HG02970 (cell line): Measurements from ENCODE around the gene SFXN2.
"Not testable (repeated sequence)": the region's sequence is repeated elsewhere in the genome, so short reads cannot be mapped to it uniquely, and the experiment has no call there.

Experiments used
- ATAC-seq: cut with Tn5 transposase; IDR thresholded peaks from one replicate; pipeline ENCODE4 v1.9.1; 2021; ENCODE audit warnings: mild to moderate bottlenecking, moderate library complexity, moderate number of reproducible peaks; ENCODE audit not compliant: unreplicated experiment, low FRiP score

Gene SFXN2

GRCh38 chr10:102744374-102745051 lies 30.1 kb downstream of the SFXN2 start:
- no peak for ATAC-seq

- no peak for ATAC-seq
Observed at GRCh38 chr10:102745157-102745556, 30.7 kb downstream of the SFXN2 start.

DNA sequence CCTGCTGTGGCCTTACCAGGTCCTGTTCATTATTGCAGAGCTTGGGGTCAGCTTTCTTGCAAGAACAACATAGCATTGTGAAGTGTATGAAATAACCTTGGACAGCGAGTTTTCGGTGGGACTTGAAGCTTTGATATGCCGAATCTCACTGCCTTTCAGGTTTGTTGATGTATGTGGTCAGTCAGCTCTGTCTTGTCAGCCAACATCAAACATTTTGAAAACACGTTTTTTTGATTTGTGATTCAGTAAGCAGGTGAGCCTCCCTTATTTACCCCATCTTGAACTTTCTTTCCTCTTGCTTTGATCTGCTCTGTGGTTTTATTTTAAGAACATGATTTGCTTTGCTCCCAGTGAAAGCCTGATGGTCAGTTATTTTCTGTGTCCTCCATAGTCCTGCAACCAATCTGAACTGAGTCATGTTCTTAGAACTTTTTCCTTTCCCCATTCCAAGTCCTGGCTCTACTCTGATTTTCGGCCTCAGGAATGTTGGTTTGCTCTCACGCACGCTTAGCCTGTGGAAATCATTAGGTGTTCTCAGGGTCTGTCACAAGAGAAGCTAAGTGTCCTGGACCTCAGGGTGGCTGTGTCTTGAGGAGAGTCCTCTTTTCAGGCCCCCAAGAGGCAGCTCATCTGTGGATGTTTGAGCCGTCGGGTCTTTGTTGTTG lies 38.0 kb downstream of the SFXN2 start:
- ATAC-seq = no peak

DNA sequence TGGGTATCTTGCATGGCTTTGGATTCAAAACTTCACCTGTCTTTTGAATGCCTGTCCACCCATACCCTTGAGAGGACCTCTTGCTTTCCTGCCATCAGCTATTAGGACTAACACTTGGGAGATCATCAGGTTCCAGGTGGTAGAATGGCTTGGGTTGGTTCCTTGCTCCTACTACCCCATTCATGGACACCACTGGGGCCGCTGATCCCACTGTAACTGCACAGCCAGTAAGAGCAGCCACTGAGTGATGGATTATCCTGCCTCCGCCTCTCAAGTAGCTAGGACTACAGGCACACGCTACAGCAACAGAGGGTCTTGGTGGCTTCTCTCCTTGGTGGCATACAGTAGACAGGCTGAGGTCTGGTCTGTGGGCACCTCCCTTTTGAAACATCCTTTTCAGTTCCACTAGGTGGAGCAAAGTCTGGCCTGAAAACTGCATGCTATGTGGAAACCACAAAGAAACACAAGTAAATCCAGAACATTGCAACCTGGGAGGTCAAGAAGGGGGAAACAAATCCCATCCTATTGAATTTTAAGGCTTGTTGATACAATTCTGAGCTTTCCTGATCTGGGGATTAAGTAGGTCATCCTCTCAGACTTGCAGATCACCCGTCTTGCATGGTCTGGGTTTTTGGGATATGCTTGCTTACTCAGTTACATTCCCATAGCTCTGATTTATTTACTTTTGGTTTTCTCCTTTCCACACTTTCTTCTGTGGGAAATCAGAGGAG lies 38.7 kb downstream of the SFXN2 start:
- ATAC-seq = no peak

- ATAC-seq = no peak
Observed at GRCh38 chr10:102753718-102754117, 39.3 kb downstream of the SFXN2 start.

DNA sequence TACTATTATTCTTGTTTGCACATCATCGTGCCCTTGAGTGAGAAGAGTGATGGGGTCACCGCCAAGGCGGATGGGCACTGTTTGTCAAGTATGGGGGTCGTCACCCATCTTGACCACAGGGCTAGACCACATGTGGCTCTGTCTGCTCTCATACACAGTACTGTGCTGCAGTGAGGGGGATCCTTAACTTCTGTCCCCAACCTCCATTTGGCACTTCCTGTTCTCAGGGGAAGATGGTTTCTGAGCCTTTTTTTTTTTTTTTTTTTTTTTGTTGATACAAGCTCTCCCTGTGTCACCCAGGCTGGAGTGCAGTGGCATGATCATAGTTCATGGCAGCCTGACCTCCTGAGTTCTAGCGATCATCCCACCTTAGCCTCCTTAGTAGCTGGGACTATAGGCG lies 42.9 kb downstream of the SFXN2 start:
- ATAC-seq = no peak

- no peak for ATAC-seq
Observed at GRCh38 chr10:102758240-102758932, 44.0 kb downstream of the SFXN2 start.

DNA sequence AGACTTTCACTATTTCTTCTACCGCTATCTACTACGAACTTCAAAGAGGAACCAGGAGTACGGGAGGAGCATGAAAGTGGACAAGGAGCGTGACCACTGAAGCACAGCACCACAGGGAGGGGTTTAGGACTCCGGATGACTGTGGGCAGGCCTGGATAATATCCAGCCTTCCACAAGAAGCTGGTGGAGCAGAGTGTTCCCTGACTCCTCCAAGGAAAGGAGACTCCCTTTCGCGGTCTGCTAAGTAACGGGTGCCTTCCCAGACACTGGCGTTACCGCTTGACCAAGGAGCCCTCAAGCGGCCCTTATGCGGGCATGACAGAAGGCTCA lies 44.5 kb downstream of the SFXN2 start:
- not testable (repeated sequence) for ATAC-seq

DNA sequence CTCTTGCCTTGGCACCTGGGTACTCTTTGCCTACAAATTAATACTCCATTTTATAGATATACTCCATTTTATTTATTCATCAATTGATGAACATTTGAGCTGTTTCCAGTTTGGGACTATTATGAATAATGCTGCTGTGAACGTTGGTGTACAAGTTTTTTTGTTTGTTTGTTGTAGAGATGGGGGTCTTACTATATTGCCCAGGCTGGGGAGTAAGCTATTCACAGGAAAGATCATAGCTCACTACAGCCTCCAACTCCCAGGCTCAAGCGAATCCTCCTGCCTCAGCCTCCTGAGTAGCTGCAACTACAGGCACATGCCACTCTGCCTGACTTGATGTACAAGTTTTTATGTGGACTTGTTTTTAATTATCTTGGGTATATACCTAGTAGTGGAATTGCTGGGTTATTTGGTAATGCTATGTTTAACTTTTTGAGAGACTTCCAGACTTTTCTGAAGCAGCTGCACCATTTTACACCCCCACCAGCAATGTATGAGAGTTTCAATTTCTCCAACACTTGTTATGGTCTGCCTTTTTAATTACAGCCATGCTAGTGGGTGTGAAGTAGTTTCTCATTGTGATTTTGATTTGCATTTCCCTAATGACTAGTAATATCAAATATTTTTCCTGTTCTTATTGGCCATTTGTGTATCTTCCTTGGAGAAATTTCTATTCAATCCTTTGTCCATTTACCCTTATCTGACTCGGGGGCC lies 45.2 kb downstream of the SFXN2 start:
- ATAC-seq = no peak

DNA sequence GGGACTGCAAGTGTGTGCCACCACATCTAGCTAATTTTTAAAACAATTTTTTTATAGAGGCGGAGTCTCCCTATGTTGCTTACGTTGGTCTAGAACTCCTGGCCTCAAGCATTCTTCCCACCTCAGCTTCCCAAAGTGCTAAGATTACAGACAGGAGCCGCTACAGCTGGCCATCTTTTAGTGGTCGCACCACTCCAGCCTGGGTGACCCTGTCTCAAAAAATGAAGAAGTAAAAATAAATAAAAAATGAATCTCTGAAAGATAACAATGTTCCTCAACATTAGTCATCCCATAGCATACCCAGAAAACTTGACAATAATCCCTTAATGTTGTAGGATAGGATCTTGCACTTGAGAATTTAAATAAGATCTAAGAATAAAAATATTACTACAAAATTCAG lies 47.5 kb downstream of the SFXN2 start:
- no peak for ATAC-seq

GRCh38 chr10:102762401-102763015 lies 48.1 kb downstream of the SFXN2 start:
- no peak for ATAC-seq

- no peak for ATAC-seq
Observed at GRCh38 chr10:102763037-102763607, 48.7 kb downstream of the SFXN2 start.

DNA sequence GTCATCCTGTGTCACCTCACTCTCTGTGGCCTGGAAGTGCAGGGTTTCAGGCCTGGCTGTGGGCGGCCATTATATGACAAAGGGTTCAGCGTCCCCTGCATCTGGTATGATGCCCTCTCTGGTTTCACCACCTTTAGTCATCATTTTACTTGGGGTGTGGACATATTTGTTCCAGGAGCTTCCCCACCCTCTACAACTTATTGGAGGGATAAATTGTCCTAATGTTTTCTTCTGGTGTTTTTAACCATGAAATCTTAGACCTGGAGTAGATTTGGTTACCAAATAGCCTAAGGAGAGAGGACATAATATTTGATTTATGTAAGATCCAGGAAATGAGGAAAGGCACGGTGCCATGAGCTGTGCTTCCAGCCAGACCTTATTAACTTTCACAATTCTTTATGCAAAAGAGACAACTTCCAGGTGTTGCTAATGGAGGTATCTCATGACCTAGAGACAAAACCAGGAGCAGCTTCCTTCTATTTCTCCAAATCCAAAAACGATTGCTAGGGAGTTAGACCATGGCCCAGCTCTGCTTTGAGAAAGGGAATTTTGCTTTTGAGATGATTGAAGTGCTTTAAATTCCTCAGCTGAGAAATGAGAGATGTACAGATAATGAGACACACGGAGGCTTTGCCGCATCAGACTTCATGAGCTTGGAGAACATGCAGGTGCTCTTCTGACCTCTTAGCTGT lies 50.2 kb downstream of the SFXN2 start:
- ATAC-seq = no peak

GRCh38 chr10:102765336-102765735 lies 50.9 kb downstream of the SFXN2 start:
- ATAC-seq = no peak

- no peak for ATAC-seq
Observed at GRCh38 chr10:102767428-102768160, 53.2 kb downstream of the SFXN2 start.

DNA sequence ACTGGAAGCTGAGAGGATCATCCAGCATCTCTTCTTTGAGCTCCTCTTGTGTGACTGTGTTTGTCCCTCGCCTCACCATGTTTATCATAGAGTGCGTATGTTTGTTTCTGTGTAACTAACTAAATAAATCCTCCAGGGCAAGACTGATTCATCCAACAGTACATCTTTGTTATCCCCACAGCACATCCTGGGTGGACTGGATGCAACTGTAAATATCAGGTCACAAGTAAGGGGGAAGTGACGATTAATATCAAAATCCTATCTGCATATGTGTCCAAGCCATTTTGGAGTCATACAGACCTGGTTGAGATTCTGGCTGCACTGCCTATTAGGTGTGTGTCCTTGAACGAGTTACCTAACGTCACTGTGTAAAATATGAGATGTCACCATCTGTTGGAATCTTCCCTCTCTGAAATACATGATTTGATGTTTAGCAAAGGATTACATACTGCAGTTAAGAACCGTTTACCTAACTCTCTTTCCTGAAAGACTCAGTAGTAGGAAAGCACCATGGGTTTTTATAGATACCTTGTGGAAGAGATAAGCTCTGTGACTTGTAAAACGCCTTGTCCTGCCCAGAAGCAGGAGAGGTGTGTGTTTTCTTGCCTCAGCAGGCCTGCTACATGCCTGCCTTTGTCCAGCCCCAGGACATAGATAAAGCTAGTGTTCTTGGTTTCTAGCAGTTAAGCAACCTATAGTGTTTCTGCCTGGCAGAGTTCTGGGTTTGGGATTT lies 55.1 kb downstream of the SFXN2 start:
- ATAC-seq = no peak

DNA sequence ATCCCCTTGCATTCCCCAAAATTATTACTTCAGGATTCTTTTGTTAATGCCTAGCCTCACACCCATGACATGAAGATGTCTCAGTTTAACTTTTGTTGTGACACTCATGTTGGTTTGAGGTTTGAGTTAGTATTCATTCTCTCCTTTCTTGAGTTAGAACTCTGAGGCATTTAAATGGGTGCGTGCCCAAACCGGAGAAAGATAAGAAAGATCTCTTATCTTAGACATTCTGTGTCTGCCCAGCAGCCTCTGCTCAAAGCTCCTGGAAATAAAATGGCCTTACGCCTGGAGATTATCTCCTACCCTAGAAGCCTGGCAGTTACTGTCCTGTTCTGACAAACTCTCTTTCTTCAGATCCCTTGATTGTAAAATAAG lies 55.7 kb downstream of the SFXN2 start:
- ATAC-seq = no peak

DNA sequence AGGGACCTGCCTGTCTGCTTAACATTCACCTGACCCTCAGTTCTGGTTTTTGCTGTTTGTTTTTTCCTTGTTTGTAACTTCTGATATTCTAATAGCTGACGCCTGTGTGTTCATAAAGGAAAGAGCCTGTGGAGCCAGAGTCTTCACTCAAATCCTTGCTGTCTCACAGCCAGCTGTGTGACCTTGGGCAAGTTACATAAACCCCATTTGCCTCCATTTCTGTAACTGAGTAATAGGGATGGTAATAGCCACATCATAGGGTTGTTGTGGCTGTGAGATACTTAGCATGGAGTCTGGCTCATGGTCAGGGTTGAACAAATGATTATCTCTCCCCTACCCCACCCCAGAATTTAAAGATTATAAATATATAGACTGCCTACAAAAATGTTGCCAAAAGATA lies 56.4 kb downstream of the SFXN2 start:
- ATAC-seq = no peak
